Ascending aorta (tissue), 2 donors: ENCODE results near the gene INPP5A. TPM values are rescaled to one million over a fixed set of nuclear protein-coding genes. Genes with fewer than 3 reads are reported as not detected.

Experiments
- DNase-seq, 2 donors: peaks; one replicate each; pipeline ENCODE4 v3.0.0-alpha.2; 2019; ENCODE audit warnings: low spot score in 2 of 2
- H3K27ac ChIP-seq, 2 donors: fragments of 200-600 bp; sonication (generic); one replicate each; pipeline ENCODE4 v1.5.1; 2016 to 2017; ENCODE audit warnings: mild to moderate bottlenecking in 1 of 2
- H3K27me3 ChIP-seq: fragments of 200-600 bp; sonication (generic); one replicate; pipeline ENCODE4 v1.5.1; 2017
- H3K36me3 ChIP-seq, 2 donors: fragments of 200-600 bp; sonication (generic); one replicate each; pipeline ENCODE4 v1.5.1; 2016
- H3K4me1 ChIP-seq, 2 donors: fragments of 200-600 bp; sonication (generic); one replicate each; pipeline ENCODE4 v1.5.1; 2016 to 2017; ENCODE audit warnings: mild to moderate bottlenecking in 1 of 2
- H3K4me3 ChIP-seq, 2 donors: fragments of 200-600 bp; sonication (generic); one replicate each; pipeline ENCODE4 v1.5.1; 2016 to 2017; ENCODE audit warnings: mild to moderate bottlenecking in 1 of 2
- H3K9me3 ChIP-seq, 2 donors: fragments of 200-600 bp; sonication (generic); one replicate each; pipeline ENCODE4 v1.5.1; 2016
- intact Hi-C: fragments of 100-400 bp; cut with DNase I; formaldehyde crosslinking; loops from one replicate; pipeline ENCODE4 v1.15.1; 2023
- total RNA-seq: library from RNA; depleted of rRNA; stranded (reverse); fragments of >200 nt; gene quantifications from one replicate; pipeline ENCODE4 v1.1.0, GENCODE V29; 2016
- TF ChIP-seq, protein P1 (sequence below), 3 experiments: fragments of 200-600 bp in 2 of 3; fragments of 450-650 bp in 1 of 3; sonication (generic) in 2 of 3; IDR thresholded peaks; one replicate each; pipeline ENCODE4 v1.5.1; 2016 to 2019; ENCODE audit warnings: antibody characterized with exemption in 3 of 3, mild to moderate bottlenecking in 1 of 3, moderate library complexity in 1 of 3

Gene INPP5A
- total RNA-seq, 1 donor from 2014 or later: 81.2 TPM

DNA sequence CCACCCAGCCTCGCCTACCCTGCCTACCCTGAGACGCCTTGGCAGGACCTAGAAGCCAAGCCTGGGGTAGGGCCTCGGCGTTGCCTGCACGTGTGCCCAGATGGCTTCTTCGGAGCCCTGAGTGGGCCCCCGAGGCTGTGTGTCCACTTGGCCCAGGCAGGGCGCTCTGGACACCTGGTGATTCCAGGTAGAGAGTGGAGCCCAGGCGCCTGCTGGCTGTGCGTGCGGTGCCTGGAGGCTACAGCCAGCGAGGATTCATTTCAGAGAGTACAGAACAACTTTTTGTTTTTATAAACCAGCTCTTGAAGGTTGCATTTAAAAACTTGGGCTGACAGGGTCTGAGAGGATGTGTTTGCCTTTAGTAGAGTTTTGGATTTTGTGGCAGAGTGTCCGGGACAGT is 208.4 kb downstream of the INPP5A start:
- TF ChIP-seq, protein P1, sequence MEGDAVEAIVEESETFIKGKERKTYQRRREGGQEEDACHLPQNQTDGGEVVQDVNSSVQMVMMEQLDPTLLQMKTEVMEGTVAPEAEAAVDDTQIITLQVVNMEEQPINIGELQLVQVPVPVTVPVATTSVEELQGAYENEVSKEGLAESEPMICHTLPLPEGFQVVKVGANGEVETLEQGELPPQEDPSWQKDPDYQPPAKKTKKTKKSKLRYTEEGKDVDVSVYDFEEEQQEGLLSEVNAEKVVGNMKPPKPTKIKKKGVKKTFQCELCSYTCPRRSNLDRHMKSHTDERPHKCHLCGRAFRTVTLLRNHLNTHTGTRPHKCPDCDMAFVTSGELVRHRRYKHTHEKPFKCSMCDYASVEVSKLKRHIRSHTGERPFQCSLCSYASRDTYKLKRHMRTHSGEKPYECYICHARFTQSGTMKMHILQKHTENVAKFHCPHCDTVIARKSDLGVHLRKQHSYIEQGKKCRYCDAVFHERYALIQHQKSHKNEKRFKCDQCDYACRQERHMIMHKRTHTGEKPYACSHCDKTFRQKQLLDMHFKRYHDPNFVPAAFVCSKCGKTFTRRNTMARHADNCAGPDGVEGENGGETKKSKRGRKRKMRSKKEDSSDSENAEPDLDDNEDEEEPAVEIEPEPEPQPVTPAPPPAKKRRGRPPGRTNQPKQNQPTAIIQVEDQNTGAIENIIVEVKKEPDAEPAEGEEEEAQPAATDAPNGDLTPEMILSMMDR (IDR thresholded peaks at IDR 0.05): no peak

GRCh38 chr10:132746386-132746785 is 208.8 kb downstream of the INPP5A start:
- Histone ChIP-seq H3K27me3 (no peaks in the 10 kb centered on the region), H3K9me3 (no peaks in the 10 kb centered on the region), H3K36me3 (peaks cover 20 to 37% of the 10 kb centered on the region in 2 donors), H3K4me1 (no peaks in the 10 kb centered on the region), H3K4me3 (no peak overlapping the region), H3K27ac (no peak overlapping the region)
- intact Hi-C loops: no loop called here
- no peak for DNase-seq
- TF ChIP-seq, protein P1 (IDR thresholded peaks at IDR 0.05): no peak

More for the DNA sequence above, 208.4 kb downstream of the INPP5A start:
- no peak overlapping the region for H3K4me3 ChIP-seq
- intact Hi-C loops: no loop called here
- H3K27ac ChIP-seq: no peak overlapping the region
- H3K9me3 ChIP-seq: no peaks in the 10 kb centered on the region
- no peaks in the 10 kb centered on the region for H3K4me1 ChIP-seq
- peaks cover 16 to 37% of the 10 kb centered on the region in 2 donors for H3K36me3 ChIP-seq
- no peak for DNase-seq
- H3K27me3 ChIP-seq: no peaks in the 10 kb centered on the region

GRCh38 chr10:132746801-132747625 is 209.4 kb downstream of the INPP5A start:
- H3K27me3 ChIP-seq: no peaks in the 10 kb centered on the region
- H3K36me3 ChIP-seq: peaks cover 21 to 35% of the 10 kb centered on the region in 2 donors
- DNase-seq: no peak
- no peak overlapping the region for H3K27ac ChIP-seq
- no peaks in the 10 kb centered on the region for H3K9me3 ChIP-seq
- no peak overlapping the region for H3K4me3 ChIP-seq
- intact Hi-C loops: no loop called here
- TF ChIP-seq, protein P1 (IDR thresholded peaks at IDR 0.05): no peak
- H3K4me1 ChIP-seq: no peaks in the 10 kb centered on the region

DNA sequence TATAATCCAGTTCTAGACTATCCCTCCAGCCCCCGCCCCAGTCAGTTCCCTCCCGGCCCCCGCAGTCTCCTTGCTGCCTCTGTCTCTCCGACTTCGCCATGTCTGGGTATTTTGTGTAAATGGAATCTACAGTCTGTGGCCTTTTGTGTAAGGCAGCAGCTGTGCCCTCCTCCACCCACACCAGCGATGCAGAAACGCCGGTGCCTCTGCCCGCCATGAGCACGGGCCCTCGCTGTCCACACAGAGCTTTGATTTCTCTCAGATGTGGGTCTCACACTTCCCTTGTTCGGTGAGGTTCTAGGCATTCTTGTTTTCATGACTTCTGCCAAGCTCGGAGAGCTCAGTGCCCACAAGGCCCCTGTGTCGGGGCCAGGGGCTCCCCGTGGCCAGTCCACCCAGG is 210.5 kb downstream of the INPP5A start:
- no peaks in the 10 kb centered on the region for H3K27me3 ChIP-seq
- peaks cover 21 to 31% of the 10 kb centered on the region in 2 donors for H3K36me3 ChIP-seq
- no peaks in the 10 kb centered on the region for H3K9me3 ChIP-seq
- no peak for DNase-seq
- H3K4me1 ChIP-seq: no peaks in the 10 kb centered on the region
- no peak overlapping the region for H3K27ac ChIP-seq
- intact Hi-C loops: no loop called here
- TF ChIP-seq, protein P1 (IDR thresholded peaks at IDR 0.05): no peak
- no peak overlapping the region for H3K4me3 ChIP-seq

DNA sequence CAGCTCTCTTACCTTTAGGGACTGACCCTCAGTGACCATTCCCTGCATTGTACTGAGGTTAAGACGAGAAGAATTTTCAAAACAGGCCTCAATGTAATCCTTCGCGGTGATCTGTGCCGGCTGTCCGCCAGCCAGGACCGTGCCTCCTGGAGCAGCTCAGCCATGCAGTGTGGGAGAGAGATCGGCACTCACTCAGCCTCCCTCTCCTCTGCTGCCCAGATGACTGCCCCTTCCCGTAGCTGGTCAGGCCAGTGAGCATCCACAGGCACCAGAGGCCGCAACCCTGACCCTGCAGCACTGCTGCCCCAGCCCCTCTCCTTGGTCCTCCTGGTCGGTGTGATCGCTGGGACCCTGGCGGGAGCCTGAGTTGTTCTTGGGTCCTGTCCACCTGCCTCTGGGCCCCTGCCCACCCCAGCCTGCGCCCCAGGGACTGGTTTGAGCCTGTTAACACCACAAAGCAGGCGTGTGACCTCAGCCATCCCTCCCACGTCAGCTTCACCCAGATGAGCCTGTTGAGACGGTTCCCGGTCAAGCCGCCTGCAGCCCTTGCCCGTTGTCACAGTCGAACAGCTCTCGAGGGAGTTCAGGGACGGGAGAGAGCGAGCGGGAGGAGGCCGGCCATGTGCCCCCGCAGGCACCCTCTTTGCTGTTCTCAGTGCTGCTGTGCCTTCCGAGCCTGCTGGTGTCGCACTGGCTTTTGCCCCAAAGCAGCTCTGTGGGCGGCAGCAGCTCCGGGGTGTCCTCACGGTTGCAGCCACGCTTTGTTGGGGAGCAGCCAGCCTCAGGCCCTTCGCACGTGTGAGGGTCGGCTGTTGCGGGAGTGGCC is 211.2 kb downstream of the INPP5A start:
- TF ChIP-seq, protein P1 (IDR thresholded peaks at IDR 0.05): no peak
- no peak for DNase-seq
- Histone ChIP-seq H3K36me3 (peaks cover 25 to 32% of the 10 kb centered on the region in 2 donors), H3K4me3 (no peak overlapping the region), H3K27me3 (no peaks in the 10 kb centered on the region), H3K9me3 (no peaks in the 10 kb centered on the region), H3K4me1 (no peaks in the 10 kb centered on the region), H3K27ac (no peak overlapping the region)
- intact Hi-C loops: no loop called here
